ENCODE measurements around the gene MBNL2.
A peak's percentile ranks its signal among the peaks of the same experiment; 100 is the strongest.

MBNL2 gene

DNA sequence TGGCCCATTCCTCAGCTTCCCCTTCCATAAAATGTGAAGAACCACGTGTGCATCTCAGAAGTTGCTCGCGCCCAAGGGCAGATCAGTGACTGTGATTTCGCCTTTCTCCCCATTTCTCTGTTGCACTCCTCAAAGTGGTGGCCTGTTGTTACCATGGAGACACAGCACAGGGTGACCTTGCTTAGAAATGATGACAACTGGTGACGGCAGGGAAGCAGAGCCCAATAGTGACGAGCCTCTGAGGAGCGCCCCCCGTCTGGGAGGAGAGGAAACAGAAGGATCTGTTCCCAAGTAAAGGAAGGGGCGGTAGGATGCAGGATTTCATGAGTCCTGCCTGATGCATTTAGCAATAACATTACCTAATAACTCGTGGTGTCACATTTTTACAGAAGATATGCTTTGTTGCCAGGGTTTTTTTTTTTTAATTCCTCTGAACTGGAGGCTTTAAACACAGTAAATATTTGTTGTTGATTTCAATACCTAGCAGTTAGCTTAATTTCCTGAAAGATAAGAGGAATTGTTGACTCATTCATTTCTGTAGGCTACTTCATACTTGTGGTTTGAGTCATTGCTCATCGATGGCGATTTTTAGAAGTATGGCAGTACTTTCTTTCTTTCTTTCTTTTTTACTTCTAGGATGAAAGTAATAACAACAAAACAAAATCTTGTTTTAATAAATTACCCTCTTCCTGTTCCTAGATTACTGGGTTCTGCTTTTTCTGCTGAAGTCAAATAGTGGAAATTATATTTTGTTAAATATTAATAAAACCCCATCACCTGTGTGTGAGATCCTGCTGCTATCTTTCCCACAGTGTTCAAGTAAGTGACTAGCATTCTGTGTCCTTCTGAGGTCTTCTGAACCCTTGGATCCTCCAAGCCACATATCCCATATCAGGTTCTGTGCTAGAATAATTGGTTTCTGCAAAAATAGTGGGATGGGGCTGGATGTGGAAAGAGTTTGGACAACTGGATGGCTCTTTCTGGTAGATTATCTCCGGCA lies 36.0 kb downstream of the MBNL2 start:
- H3K4me3 ChIP-seq (ENCODE audit: low read depth, low read length), result peak overlapping the region; percentile 6; the same call in 1 of the 2 replicates
- TF ChIP-seq, protein P1, sequence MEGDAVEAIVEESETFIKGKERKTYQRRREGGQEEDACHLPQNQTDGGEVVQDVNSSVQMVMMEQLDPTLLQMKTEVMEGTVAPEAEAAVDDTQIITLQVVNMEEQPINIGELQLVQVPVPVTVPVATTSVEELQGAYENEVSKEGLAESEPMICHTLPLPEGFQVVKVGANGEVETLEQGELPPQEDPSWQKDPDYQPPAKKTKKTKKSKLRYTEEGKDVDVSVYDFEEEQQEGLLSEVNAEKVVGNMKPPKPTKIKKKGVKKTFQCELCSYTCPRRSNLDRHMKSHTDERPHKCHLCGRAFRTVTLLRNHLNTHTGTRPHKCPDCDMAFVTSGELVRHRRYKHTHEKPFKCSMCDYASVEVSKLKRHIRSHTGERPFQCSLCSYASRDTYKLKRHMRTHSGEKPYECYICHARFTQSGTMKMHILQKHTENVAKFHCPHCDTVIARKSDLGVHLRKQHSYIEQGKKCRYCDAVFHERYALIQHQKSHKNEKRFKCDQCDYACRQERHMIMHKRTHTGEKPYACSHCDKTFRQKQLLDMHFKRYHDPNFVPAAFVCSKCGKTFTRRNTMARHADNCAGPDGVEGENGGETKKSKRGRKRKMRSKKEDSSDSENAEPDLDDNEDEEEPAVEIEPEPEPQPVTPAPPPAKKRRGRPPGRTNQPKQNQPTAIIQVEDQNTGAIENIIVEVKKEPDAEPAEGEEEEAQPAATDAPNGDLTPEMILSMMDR (IDR thresholded peaks at IDR 0.05; ENCODE audit: low read depth, low read length), result no peak

DNA sequence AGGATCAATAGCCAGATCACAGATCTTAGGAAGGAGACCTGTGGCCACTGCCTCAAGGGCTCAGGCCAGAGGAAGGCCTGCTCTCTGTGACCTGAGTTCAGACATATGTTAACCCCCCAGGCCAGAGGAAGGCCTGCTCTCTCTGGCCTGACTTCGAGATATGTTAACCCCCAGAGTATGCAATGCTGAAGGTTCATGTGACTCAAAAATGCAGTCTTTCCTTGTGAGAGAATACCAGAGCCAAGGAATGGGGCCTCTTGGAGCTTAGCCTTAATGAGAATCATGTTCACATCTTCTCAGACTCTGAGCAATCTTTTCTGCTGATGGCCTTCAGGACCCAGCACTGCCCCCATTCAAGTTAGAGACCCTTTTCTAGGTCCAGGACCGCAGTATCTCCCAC lies 36.7 kb downstream of the MBNL2 start:
- no peak overlapping the region for H3K4me3 ChIP-seq (ENCODE audit: low read depth, low read length)
- TF ChIP-seq, protein P1 (IDR thresholded peaks at IDR 0.05; ENCODE audit: low read depth, low read length), result no peak

DNA sequence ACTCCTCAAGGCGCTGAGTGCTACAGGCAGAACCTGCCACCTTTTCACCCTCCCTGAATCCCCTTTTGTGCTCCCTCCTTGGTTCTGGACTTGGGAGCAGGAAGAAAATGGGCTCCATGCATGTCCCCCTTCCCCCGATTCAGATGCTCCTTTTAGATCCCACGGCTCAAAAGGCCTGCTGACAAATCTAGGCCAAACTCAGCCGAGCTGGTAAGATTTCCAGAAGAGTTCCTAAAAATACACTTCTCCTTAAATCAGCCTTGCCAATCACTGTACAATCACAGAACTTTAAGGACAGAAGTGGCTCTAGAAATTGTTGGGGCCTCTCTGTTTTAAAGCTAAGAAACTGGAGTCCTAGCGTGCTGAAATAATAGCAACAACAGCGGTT lies 37.3 kb downstream of the MBNL2 start:
- TF ChIP-seq, protein P1 (IDR thresholded peaks at IDR 0.05; ENCODE audit: low read depth, low read length), result no peak
- H3K4me3 ChIP-seq (ENCODE audit: low read depth, low read length), result no peak overlapping the region

DNA sequence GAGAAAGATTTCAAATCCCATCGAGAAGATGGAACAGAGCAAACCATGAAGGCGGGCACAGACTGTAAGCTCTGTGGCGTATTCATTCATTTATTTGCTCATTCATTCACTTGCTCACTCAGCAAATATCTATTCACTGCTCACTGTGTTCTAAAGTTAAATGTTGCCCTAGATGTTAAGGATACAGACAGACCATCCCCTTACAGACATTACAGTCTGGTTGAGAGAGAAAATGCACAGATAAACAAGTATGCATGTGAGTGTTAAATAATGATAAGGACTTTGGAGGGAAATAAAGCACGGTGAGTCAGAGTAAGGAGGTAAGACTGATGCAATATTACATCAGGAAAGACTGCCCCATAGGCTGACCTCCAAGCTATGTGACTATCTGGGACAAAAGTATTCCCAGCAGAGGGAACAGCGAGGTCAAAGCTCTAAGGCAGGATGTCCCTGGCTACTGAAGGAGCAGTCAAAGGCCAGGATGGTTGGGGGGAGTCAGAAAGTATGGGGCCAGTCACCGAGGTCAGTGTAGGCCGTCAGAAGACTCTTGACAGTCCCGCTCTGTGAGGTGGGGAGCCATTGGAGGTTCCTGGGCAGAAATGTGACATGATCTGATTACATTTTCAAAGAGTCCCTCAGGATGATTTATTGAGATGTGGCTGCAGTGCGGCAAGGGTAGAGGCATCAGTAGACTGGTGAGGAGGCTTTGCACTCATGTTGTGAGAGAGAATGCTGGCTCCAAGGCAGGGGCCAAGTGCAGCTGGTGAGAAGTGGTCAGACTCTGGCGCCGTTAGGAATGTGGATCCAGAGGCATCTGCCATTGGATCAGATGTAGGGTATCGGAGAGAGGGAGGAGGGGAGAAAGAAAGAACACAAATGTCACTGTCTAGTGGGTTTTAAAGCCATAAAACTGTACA lies 37.9 kb downstream of the MBNL2 start:
- TF ChIP-seq, protein P1 (IDR thresholded peaks at IDR 0.05; ENCODE audit: low read depth, low read length), result no peak
- no peak overlapping the region for H3K4me3 ChIP-seq (ENCODE audit: low read depth, low read length)

DNA sequence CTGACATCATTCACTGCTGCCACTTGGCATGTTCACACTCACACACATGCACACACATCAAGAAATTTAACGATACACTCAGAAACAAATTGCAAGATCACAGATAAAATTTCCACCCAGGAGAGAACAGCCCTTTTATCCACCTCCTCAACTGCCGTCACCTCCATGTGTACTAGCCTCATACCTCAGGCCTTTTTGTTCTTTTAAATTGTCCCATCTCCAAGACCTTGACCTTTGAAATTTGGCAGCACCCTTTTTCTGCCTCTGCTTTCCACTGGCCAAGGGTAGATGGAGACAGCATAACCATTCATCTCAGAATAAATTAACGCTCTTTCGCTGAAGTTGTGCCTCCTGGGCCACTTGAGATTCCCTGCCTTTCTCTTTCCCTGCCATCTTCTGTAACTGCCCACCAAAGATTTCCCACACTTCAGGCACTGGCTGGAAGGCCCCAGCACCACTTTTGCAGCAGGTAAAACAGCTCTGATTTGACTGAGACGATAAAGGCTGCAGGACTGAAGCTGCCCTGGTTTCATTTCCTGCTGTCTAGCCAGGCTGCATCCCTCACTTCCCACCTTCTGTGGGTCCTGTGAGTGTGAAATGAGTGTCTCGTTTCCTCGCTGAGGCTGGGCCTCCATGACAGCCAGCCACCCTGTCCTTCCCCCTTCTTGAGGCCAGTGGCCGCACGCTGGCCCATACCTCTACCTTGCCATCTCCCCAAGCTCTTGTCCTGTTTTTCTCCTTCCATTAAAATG lies 39.3 kb downstream of the MBNL2 start:
- no peak overlapping the region for H3K4me3 ChIP-seq (ENCODE audit: low read depth, low read length)

DNA sequence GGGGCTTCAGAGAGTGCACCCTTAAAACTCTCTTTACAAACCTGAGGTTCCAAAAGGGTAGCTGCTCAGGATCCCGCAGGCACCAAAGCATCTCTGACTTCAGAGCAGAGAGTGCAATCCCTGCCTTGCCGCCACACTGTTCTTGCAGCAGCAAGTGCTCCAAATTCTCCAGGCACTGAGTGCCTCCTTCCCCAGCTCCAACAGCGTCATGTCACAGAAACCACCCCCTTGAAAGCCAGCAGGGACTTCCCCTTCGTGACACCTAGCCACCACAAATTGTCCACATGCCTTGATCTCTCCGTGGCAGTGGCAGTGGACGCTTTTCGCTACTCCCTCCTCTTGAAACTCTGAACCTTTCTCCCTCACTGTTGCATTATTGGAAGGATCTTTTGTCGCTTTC lies 39.9 kb downstream of the MBNL2 start:
- TF ChIP-seq, protein P1 (IDR thresholded peaks at IDR 0.05; ENCODE audit: low read depth, low read length), result no peak
- H3K4me3 ChIP-seq (ENCODE audit: low read depth, low read length), result no peak overlapping the region

More for the DNA sequence above, 39.3 kb downstream of the MBNL2 start:
- TF ChIP-seq, protein P1 (IDR thresholded peaks at IDR 0.05; ENCODE audit: low read depth, low read length), result no peak
